ENCODE data around the gene DLL1.
"Not testable (repeated sequence)": the region's sequence is repeated elsewhere in the genome, so short reads cannot be mapped to it uniquely, and the experiment has no call there.

Gene DLL1

GRCh38 chr6:170266061-170266825 is 24.6 kb downstream of the DLL1 start:
- no peak for DNase-seq

DNA sequence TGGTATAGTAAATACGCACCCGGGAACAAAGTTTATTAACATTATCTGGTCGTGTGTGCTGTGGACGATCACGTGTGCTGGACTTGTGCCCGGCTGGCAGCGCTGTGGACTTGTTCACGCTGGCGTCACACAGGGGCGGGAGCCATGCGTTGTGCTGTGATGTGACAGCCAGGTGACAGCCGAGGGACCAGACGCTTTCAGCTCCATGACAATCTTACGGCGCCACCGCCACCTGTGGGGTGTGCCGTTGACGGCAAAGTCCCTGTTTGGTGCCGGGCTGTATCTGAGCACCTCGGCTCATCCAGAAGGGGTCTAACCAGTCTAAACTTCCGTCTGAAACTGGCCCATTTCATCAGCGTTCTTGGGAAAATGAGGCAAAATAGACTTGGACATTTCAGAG is 25.2 kb downstream of the DLL1 start:
- DNase-seq: no peak

DNA sequence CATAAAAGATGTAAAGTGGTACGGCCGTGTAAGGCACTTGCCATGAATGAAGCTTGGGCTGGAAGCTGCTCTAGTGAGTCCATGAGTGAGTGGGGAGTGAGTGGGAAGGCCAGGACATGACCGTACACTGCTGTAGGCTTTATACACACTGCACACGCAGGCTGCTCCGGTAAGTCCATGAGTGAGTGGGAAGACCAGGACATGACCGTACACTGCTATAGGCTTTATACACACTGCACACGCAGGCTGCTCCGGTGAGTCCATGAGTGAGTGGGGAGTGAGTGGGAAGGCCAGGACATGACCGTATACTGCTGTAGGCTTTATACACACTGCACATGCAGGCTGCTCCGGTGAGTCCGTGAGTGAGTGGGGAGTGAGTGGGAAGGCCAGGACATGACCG is 26.2 kb downstream of the DLL1 start:
- DNase-seq: not testable (repeated sequence)

DNA sequence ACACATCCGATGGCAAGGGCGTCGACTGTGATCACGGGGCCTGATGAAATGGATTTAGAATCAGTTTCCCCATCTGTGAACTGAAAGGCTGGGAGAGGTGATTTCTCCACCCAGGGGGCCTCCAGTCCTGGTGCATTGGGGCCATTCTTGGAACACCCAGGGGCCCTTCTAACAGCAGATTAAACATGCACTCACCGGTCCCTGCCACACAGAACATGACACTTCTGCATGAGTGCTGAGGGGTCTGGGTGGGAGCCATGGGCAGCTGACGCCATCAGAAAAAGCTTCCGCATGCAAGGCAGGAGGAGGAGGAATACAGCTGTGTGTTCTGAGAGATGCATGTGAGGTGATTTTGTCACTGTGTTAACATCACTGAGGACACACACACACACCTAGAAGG is 26.8 kb downstream of the DLL1 start:
- no peak for DNase-seq

GRCh38 chr6:170263410-170263809 is 27.5 kb downstream of the DLL1 start:
- no peak for DNase-seq

DNA sequence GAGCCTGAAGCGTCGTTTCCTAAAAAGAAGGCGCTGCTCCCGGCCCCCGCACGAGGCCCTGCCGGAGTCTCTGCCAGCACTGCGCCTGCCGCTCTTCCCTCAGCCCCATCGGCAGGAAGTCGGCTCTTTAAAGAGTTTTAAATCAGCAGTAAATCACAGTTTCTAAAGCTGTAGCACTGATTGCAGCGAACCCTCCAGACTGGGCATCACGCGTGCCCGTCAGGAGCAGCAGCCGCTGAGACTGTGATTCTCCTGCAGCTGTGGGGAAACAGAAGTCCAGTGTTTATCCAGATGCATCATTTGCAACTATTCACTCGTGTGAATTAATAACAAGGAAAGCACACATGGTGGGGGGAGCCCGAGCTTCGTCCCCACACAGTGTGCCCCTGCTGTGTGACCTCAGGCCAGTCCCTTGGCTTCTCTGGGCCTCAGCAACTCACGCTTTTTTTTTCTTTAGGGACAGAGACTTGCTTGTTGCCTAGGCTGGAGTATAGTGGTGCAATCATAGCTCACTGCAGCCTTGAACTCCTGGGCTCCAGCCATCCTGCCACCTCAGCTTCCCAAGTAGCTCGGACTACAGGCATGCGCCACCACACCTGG is 28.3 kb downstream of the DLL1 start:
- no peak for DNase-seq

DNA sequence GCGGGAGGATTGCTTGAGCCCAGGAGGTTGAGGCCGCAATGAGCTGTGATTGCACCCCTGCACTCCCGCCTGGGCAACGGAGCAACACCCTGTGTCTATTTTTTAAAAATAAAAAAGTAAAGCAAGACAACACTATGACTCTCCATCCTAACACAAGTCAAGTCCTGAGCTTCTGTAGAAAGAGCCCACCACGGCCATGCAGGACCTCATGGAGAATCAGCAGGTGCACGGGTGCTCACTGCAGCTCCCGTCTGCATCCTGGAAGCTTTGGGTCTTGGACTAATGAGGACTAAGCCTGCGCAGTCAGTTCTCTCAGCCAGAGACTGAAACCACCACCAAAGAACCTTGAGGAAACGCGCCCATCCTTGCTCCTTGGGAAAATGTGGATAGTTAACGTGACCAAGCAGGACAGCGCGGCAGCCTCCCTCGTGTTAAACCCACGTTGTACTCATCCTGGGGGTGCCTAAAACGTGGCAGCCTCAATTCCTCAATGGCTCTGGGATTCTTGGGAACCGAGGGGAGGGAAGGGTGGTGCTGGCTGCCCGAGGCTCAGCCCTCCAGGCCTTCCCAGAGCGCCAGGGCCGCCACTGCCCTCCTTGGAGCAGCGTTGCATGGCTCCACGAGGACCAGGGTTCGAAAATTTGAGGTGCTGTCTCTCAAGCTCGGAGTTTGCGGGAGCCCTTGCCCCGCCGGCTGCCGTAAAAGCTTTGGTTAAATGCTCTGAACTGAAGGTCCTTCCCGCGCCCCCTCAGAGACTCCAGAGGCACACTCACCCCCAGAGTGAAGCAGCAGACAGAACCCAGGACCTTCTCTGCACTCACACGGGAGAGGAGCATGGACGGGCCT is 29.0 kb downstream of the DLL1 start:
- DNase-seq: no peak

DNA sequence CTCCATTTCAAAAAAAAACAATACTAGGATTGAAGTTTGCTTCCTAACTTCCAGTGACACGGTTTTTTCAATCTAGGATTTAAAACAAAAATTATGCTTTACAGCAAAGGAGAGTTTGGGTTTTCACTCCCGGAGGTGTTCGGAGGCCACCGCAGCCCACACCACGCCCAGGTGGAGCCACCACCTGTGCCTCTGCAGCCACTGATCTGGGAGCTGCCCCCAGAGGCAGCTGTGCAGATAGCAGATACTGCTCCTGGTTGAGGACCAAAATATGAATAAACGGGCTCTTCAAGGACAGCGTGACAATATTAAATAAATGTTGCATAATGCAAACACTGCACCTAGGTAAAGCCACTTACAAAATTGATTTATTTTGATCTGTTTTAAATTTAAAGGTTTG is 30.2 kb downstream of the DLL1 start:
- no peak for DNase-seq

DNA sequence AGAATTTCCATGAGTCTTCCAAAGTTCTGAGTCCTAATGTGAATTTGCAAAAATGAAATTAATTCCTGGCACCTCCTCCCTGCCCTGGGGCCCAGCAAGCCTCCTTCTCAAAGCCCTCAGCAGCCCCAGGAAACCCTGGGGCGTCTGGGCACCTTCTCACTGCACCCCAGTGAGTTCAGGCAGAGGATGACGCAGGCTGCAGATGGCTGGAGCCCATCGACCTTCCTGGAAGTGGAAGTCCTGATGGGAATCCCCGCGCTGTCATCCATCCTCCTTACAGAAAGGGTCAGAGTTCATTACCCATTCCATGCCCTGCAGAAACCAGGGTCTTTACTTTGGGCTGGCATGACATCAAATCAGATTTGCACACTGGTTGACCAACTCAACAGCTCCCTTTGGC is 31.6 kb downstream of the DLL1 start:
- no peak for DNase-seq

- DNase-seq: no peak
Observed at GRCh38 chr6:170258407-170258806, 32.5 kb downstream of the DLL1 start.

GRCh38 chr6:170257376-170257775 is 33.5 kb downstream of the DLL1 start:
- no peak for DNase-seq

GRCh38 chr6:170256641-170257040 is 34.2 kb downstream of the DLL1 start:
- DNase-seq: no peak

GRCh38 chr6:170255426-170256125 is 35.3 kb downstream of the DLL1 start:
- DNase-seq: no peak

GRCh38 chr6:170254315-170255213 is 36.3 kb downstream of the DLL1 start:
- DNase-seq: no peak

DNA sequence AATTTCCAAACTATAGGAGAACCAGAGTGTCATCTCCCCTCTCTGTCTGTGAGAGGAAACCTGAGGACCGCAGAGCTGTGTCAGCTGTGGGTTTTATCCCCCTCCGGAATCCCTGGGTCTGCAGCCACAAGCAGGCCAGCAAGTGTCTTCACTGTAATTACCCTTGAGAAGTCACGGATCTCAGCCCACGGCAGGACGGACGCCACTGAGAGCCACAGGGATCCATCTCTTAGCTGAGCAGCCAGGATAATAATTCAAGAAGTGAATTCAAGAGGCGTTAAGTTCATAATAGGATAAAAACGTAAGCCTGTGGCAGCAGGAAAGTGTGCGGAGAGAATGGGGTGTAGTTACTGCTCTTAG is 37.0 kb downstream of the DLL1 start:
- DNase-seq: no peak

DNA sequence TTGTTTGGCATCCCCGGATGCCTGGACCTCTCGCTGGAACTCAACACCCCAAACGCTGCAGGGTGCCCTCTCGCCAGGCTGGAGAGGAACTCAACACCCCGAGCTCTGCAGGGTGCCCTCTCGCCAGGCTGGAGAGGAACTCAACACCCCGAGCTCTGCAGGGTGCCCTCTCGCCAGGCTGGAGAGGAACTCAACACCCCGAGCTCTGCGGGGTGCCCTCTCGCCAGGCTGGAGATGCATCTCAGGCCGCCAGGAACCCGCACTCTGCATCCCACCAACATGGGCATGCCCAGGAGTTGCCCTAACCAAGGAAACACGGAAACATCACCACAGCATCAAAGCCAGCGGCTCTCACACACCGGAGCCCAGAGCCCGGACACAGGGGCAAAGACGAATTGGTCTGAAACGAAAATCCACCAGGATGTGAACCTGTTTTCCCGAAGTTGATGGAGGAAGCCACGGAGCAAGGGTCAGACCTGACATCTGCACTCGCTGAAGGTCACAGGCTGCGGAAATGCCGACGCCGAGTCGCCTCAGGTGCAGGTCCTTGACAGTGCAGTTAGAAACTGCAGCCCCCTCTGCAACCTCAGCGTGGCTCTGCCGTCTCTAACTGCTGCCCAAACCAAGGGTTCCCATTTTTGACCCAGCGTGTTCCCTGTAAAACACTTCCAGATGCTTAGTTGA is 37.5 kb downstream of the DLL1 start:
- no peak for DNase-seq

DNA sequence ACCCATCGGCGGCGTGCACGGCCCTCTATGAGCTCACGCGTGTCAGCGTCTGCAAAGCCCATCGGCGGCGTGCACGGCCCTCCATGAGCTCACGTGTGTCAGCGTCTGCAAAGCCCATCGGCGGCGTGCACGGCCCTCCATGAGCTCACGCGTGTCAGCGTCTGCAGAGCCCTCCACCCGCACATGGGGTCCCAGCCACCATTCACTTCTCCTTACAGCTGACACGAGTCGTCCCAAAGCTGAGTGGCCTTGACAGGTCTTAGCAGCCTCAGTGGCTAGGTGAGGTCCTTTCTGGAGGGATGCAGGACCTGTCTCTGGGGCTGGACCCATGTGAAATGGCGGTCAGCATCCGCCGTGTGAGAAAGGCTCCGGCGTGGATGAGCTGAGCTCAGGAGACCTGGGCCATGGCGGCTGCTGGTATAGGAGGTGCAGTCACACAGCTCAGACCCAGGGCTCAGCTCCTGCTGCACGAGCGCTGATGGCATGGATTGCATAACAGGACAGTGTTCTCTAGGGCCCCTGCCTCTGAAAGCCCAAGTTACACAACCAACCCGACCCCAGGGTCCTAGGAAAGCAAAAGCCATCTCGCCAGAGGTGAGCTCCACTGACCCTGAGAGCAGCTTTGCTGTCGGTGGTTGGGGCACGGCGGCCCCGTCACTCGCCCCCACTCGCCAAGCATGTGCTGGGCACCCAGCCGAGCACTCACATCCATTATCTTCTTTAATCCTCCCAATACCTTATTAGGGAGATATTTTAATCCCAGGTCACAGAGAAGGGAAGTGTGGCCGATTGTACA is 38.9 kb downstream of the DLL1 start:
- no peak for DNase-seq

GRCh38 chr6:170250981-170251775 is 39.7 kb downstream of the DLL1 start:
- no peak for DNase-seq

- no peak for DNase-seq
Observed at GRCh38 chr6:170250455-170250854, 40.4 kb downstream of the DLL1 start.

- no peak for DNase-seq
Observed at GRCh38 chr6:170249817-170250216, 41.1 kb downstream of the DLL1 start.

Measured in GDM1 (cell line).